ENCODE measurements around the gene SURF6.

GRCh38 chr9:133369422-133369821 is 33.4 kb upstream of the SURF6 start:
- TF ChIP-seq EZH2 (IDR thresholded peaks at IDR 0.05) (no peak), POLR2AphosphoS5 (IDR thresholded peaks at IDR 0.05; ENCODE audit: borderline replicate concordance, low read depth, low read length) (no peak), FOXP2 (optimal IDR thresholded peaks at IDR 0.05; ENCODE audit: control extremely low read depth, extremely low read length, insufficient read depth) (no peak)
